Activated naive CD4-positive, alpha-beta T cell (primary cell): ENCODE data around the gene RBM12.
"Not testable (repeated sequence)": the region's sequence is repeated elsewhere in the genome, so short reads cannot be mapped to it uniquely, and the experiment has no call there.

Source experiments
- DNase-seq, 4 experiments: peaks; one replicate each; lab custom pipeline; 2025; lab: John Stamatoyannopoulos, UW

RBM12 gene

GRCh38 chr20:35664466-35665206 lies at the start of gene RBM12, which contains the start of gene CPNE1:
Gene RBM12 (minus strand): TSS chr20:35664900. CDS start chr20:35655322, 9,578 bp downstream.
Gene CPNE1 (minus strand): TSS chr20:35664900. CDS start chr20:35632923, 31,977 bp downstream.
- peak; percentile 83 to 90 (median 87) for DNase-seq

- DNase-seq, result no peak
Observed at GRCh38 chr20:35714127-35714526, 49.4 kb upstream of the RBM12 start.

- not testable (repeated sequence) for DNase-seq
Observed at GRCh38 chr20:35713120-35713519, 48.4 kb upstream of the RBM12 start.

- DNase-seq, result no peak
Observed at GRCh38 chr20:35711588-35712209, 47.0 kb upstream of the RBM12 start.

GRCh38 chr20:35710884-35711587 lies 46.3 kb upstream of the RBM12 start:
- DNase-seq, result no peak

- DNase-seq, result no peak
Observed at GRCh38 chr20:35710039-35710438, 45.3 kb upstream of the RBM12 start.

- DNase-seq, result no peak
Observed at GRCh38 chr20:35709259-35709658, 44.6 kb upstream of the RBM12 start.

- DNase-seq, result no peak
Observed at GRCh38 chr20:35708502-35708901, 43.8 kb upstream of the RBM12 start.

GRCh38 chr20:35706591-35707529 lies 42.2 kb upstream of the RBM12 start:
- DNase-seq, result not testable (repeated sequence)

GRCh38 chr20:35705894-35706293 lies 41.2 kb upstream of the RBM12 start:
- DNase-seq, result not testable (repeated sequence)

GRCh38 chr20:35704514-35705261 lies 40.0 kb upstream of the RBM12 start:
- DNase-seq, result no peak

GRCh38 chr20:35702824-35703695 lies 38.4 kb upstream of the RBM12 start:
- no peak for DNase-seq

- no peak for DNase-seq
Observed at GRCh38 chr20:35702051-35702823, 37.5 kb upstream of the RBM12 start.

GRCh38 chr20:35700625-35701148 lies 36.0 kb upstream of the RBM12 start:
- DNase-seq, result no peak

GRCh38 chr20:35699957-35700624 lies 35.4 kb upstream of the RBM12 start:
- no peak for DNase-seq

GRCh38 chr20:35699127-35699956 lies 34.6 kb upstream of the RBM12 start, which contains the start of the genes NFS1 and ROMO1:
Gene NFS1 (minus strand): TSS chr20:35699352. CDS start chr20:35699288, 64 bp downstream.
Gene ROMO1 (plus strand): TSS chr20:35699405. CDS start chr20:35699633, 228 bp downstream.
- DNase-seq, result peak; percentile 61 to 82 (median 74)
